ENCODE results near the gene KRT34.
"Not testable (repeated sequence)": the region's sequence is repeated elsewhere in the genome, so short reads cannot be mapped to it uniquely, and the experiment has no call there.

KRT34 gene

GRCh38 chr17:41381943-41382342 lies at the start of gene KRT34:
KRT34 (minus strand) TSS chr17:41382306; CDS start chr17:41382246, 60 bp downstream.
- DNase-seq = not testable (repeated sequence)

- not testable (repeated sequence) for DNase-seq
Measured at GRCh38 chr17:41430376-41430775, 48.3 kb upstream of the KRT34 start.

GRCh38 chr17:41429667-41430066 lies 47.6 kb upstream of the KRT34 start:
- no peak for DNase-seq

- no peak for DNase-seq
Measured at GRCh38 chr17:41428591-41429291, 46.6 kb upstream of the KRT34 start.

- DNase-seq = no peak
Measured at GRCh38 chr17:41424111-41424635, 42.1 kb upstream of the KRT34 start, which contains the start of gene KRT37. KRT37 (minus strand) TSS chr17:41424585; CDS start chr17:41424523, 62 bp downstream.

- not testable (repeated sequence) for DNase-seq
Measured at GRCh38 chr17:41422586-41422985, 40.5 kb upstream of the KRT34 start.

GRCh38 chr17:41421617-41422016 lies 39.5 kb upstream of the KRT34 start:
- no peak for DNase-seq

- DNase-seq = no peak
Measured at GRCh38 chr17:41421116-41421515, 39.0 kb upstream of the KRT34 start.

- DNase-seq = no peak
Measured at GRCh38 chr17:41420134-41420533, 38.0 kb upstream of the KRT34 start.

- DNase-seq = no peak
Measured at GRCh38 chr17:41419716-41420115, 37.6 kb upstream of the KRT34 start.

- DNase-seq = no peak
Measured at GRCh38 chr17:41418116-41418860, 36.2 kb upstream of the KRT34 start.

- DNase-seq = peak in 2 of 3 experiments; percentile 17 to 43
Measured at GRCh38 chr17:41417576-41418015, 35.5 kb upstream of the KRT34 start.

- DNase-seq = peak in 1 of 3 experiments; percentile 28
Measured at GRCh38 chr17:41417127-41417526, 35.0 kb upstream of the KRT34 start.

- DNase-seq = peak in 1 of 3 experiments; percentile 3
Measured at GRCh38 chr17:41416479-41416878, 34.4 kb upstream of the KRT34 start.

GRCh38 chr17:41415833-41416335 lies 33.8 kb upstream of the KRT34 start:
- DNase-seq = no peak

GRCh38 chr17:41415411-41415810 lies 33.3 kb upstream of the KRT34 start:
- no peak for DNase-seq

GRCh38 chr17:41413982-41414381 lies 31.9 kb upstream of the KRT34 start:
- DNase-seq = no peak

- peak in 1 of 3 experiments; percentile 69 for DNase-seq
Measured at GRCh38 chr17:41413353-41413957, 31.3 kb upstream of the KRT34 start.

- no peak for DNase-seq
Measured at GRCh38 chr17:41411072-41411840, 29.1 kb upstream of the KRT34 start.

- DNase-seq = no peak
Measured at GRCh38 chr17:41407226-41407625, 25.1 kb upstream of the KRT34 start.

- peak in 2 of 3 experiments; percentile 1 to 11 for DNase-seq
Measured at GRCh38 chr17:41406205-41406604, 24.1 kb upstream of the KRT34 start.

GRCh38 chr17:41404024-41404671 lies 22.0 kb upstream of the KRT34 start:
- DNase-seq = peak; percentile 17 to 56 (median 44)
